HepG2 (cell line): Measurements from ENCODE around the gene ZNF770. TPM values are rescaled to one million over a fixed set of nuclear protein-coding genes. Genes with fewer than 3 reads are reported as not detected.

ENCODE experiments used
- ARID4A ChIP-seq: sonication (generic); formaldehyde crosslinking; IDR thresholded peaks from 2 replicates; pipeline ENCODE4 v1.5.0; 2020; ENCODE audit warnings: mild to moderate bottlenecking, missing genetic modification reagents, borderline replicate concordance
- ARID5B ChIP-seq: IDR thresholded peaks from 2 replicates; pipeline ENCODE4 v1.4.0; 2020; ENCODE audit warnings: mild to moderate bottlenecking, missing genetic modification reagents
- CCDC6 ChIP-seq: sonication (generic); formaldehyde crosslinking; IDR thresholded peaks from 2 replicates; pipeline ENCODE4 v1.8.1; 2022; ENCODE audit warnings: mild to moderate bottlenecking, missing genetic modification reagents, moderate library complexity
- IKZF5 ChIP-seq: IDR thresholded peaks from 2 replicates; pipeline ENCODE4 v1.6.1; 2018; ENCODE audit warnings: missing genetic modification reagents, mild to moderate bottlenecking, missing compliant biosample characterization
- MAFF ChIP-seq: IDR thresholded peaks from 2 replicates; pipeline ENCODE4 v1.6.1; 2011; ENCODE audit warnings: low read depth, low read length, improper control_type of control experiment
- NFE2 ChIP-seq: sonication (generic); formaldehyde crosslinking; IDR thresholded peaks from 2 replicates; pipeline ENCODE4 v1.4.0; 2020; ENCODE audit warnings: missing genetic modification reagents
- NFE2L1 ChIP-seq: sonication (generic); formaldehyde crosslinking; IDR thresholded peaks from 2 replicates; pipeline ENCODE4 v1.4.0; 2020; ENCODE audit warnings: missing genetic modification reagents, mild to moderate bottlenecking, borderline replicate concordance
- NRL ChIP-seq: sonication (generic); formaldehyde crosslinking; IDR thresholded peaks from 2 replicates; pipeline ENCODE4 v1.5.0; 2020; ENCODE audit warnings: missing genetic modification reagents, mild to moderate bottlenecking, moderate library complexity, borderline replicate concordance
- PHF21A ChIP-seq: sonication (generic); formaldehyde crosslinking; IDR thresholded peaks from 2 replicates; pipeline ENCODE4 v1.5.0; 2020; ENCODE audit warnings: mild to moderate bottlenecking, missing genetic modification reagents
- SRSF9 ChIP-seq: fragments of 200-400 bp; formaldehyde crosslinking; IDR thresholded peaks from 2 replicates; pipeline ENCODE4 v1.6.1; 2018; ENCODE audit warnings: borderline replicate concordance, mild to moderate bottlenecking, low read depth, low read length; ENCODE audit not compliant: insufficient read depth, poor library complexity, severe bottlenecking
- ZFP62 ChIP-seq: sonication (generic); formaldehyde crosslinking; IDR thresholded peaks from 2 replicates; pipeline ENCODE4 v1.4.0; 2020; ENCODE audit warnings: missing genetic modification reagents
- ZNF205 ChIP-seq: IDR thresholded peaks from 2 replicates; pipeline ENCODE4 v1.6.1; 2018; ENCODE audit warnings: missing biosample characterization, missing genetic modification reagents
- ZNF331 ChIP-seq: sonication (generic); formaldehyde crosslinking; IDR thresholded peaks from 2 replicates; pipeline ENCODE4 v1.4.0; 2020; ENCODE audit warnings: missing genetic modification reagents
- ZNF34 ChIP-seq: sonication (generic); formaldehyde crosslinking; IDR thresholded peaks from 2 replicates; pipeline ENCODE4 v1.4.0; 2020; ENCODE audit warnings: mild to moderate bottlenecking, missing genetic modification reagents, borderline replicate concordance
- ZNF777 ChIP-seq: sonication (generic); formaldehyde crosslinking; IDR thresholded peaks from 2 replicates; pipeline ENCODE4 v1.4.0; 2020; ENCODE audit warnings: missing genetic modification reagents
- ZZZ3 ChIP-seq: sonication (generic); formaldehyde crosslinking; IDR thresholded peaks from 2 replicates; pipeline ENCODE4 v1.4.0; 2020; ENCODE audit warnings: missing genetic modification reagents, mild to moderate bottlenecking, borderline replicate concordance
- polyA plus RNA-seq, 8 experiments: library from polyadenylated mRNA; depleted of rRNA in 3 of 8; stranded (reverse) in 7 of 8; unstranded in 1 of 8; fragments of >200 nt; fragmentation: Illumina TruSeq in 4 of 8; extraction: Trizol in 4 of 8; gene quantifications; 2 replicates each; pipeline versions ENCODE4 v1.2.1 to v1.2.3, GENCODE V29; 2011 to 2016; ENCODE audit warnings: low read depth in 4 of 8, missing spikeins in 1 of 8, mixed read lengths in 1 of 8; ENCODE audit not compliant: insufficient read depth in 1 of 8
- total RNA-seq, 5 experiments: library from RNA; depleted of rRNA; stranded (reverse); fragments of >200 nt; fragmentation: Illumina TruSeq; extraction: Trizol; gene quantifications; 2 replicates each; pipeline ENCODE4 v1.2.3, GENCODE V29; 2016; ENCODE audit warnings: low read depth in 1 of 5

ZNF770 gene
- total and polyA plus RNA-seq, 2 of the 13 experiments (the other 11 are each of a cell fraction or from before 2014, with no cell fraction given): 15.5 to 33.1 TPM

DNA sequence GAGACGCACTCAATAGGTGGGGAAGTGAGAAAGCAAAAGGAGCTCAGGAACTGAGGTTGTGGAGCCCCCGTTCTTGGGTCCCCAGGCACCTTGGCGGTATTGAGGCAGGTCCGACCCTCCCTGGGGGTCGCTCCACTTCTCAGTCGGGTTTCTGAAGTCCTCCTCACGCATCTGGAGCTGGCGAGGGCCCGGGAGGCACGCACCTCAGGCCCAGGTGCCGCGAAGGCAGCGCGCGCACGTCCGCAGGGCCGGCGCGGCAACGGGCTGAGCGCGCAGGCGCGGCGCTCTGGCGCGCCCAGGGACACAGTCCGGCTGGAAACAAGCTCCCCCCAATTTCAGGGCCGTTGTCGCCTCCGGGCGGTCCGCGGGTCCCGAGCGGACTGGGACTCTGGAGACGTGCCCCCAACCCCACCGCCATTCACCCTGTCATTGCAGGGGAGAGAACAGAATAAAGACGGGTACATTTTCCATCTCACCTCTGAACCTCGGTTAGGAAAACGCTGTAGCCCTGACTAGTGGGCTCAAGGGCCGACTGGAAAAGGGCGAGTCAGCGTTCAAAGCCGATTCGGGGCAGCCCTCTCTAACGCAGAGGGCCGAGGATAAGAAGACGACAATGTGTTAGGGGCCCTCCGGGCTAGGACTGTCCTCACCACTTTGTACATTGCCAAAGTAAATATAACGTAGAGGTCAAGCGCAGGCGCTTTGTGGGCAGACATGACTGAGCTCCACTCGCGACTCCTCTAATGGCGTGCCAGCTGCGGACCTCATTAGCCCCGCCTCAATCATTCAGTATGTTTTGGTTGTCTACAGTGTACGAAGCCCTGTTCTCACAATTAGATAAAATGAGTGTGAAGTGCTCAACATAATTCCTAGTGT lies at the start of gene ZNF770 (continued):
- TF ChIP-seq NRL (CRISPR knock-in tag) (peak; percentile 62), ZNF34 (CRISPR knock-in tag) (0 out of 2 replicates have a peak, but pooled peaks have one; percentile 59), NFE2L1 (CRISPR knock-in tag) (no peak), ZNF331 (peak; percentile 67), NFE2 (no peak), ZZZ3 (CRISPR knock-in tag) (0 out of 2 replicates have a peak, but pooled peaks have one; percentile 77), ZNF777 (CRISPR knock-in tag) (peak; percentile 69), ZNF205 (peak; percentile 32; the same call in 1 of the 2 replicates), SRSF9 (no peak), CCDC6 (CRISPR knock-in tag) (peak; percentile 91), ARID5B (CRISPR knock-in tag) (peak; percentile 57), ZFP62 (CRISPR knock-in tag) (no peak), IKZF5 (CRISPR knock-in tag) (0 out of 2 replicates have a peak, but pooled peaks have one; percentile 64), PHF21A (CRISPR knock-in tag) (peak; percentile 85), ARID4A (peak; percentile 85; the same call in 1 of the 2 replicates), MAFF (peak; percentile 18; the same call in 1 of the 2 replicates)
